Astrocyte (in vitro differentiated cells and primary cell): Measurements from ENCODE around the gene P4HA1.

Experiments
- CTCF ChIP-seq: IDR thresholded peaks from 2 replicates; pipeline ENCODE4 v1.5.1; 2011; ENCODE audit warnings: low read depth, mild to moderate bottlenecking, inconsistent platforms, low read length, moderate library complexity; ENCODE audit not compliant: insufficient read depth
- EZH2 ChIP-seq: IDR thresholded peaks from 2 replicates; pipeline ENCODE4 v1.6.1; 2012; ENCODE audit warnings: mild to moderate bottlenecking, low read length, inconsistent platforms; ENCODE audit not compliant: insufficient read depth

GRCh38 chr10:73110345-73110849 is 13.7 kb upstream of the P4HA1 start, which contains the start of gene NUDT13:
- TF ChIP-seq CTCF (no peak), EZH2 (no peak)
